Caco-2 (cell line): ENCODE measurements around the gene TMA16. TPM values are rescaled to one million over a fixed set of nuclear protein-coding genes. Genes with fewer than 3 reads are reported as not detected.

Experiments used
- BruUV-seq: library from RNA; stranded (reverse); fragments of 400-500 nt; replicated peaks from 2 replicates; lab custom pipeline; 2021; lab: Mats Ljungman, UMichigan
- CTCF ChIA-PET: fragments of 300-600 bp; sonication (Branson Sonifier 250); formaldehyde crosslinking; loops from one replicate; lab custom pipeline; 2022; ENCODE audit warnings: antibody characterized with exemption; lab: Charles Lee
- POLR2A ChIA-PET: fragments of 300-600 bp; sonication (Branson Sonifier 250); formaldehyde crosslinking; loops from one replicate; lab custom pipeline; 2022; ENCODE audit warnings: antibody characterized with exemption; lab: Charles Lee
- DNase-seq, 2 experiments: peaks; one replicate each; pipeline versions ENCODE4 v3.0.0 to v3.0.0-alpha.2; 2020 to 2022
- H3K27me3 ChIP-seq: replicated peaks from 2 replicates; pipeline ENCODE4 v1.6.0; 2011; ENCODE audit warnings: low read length; ENCODE audit not compliant: control insufficient read depth, insufficient read depth
- H3K36me3 ChIP-seq: 2 replicates; pipeline ENCODE4 v1.5.1; 2011; ENCODE audit warnings: low read length; ENCODE audit not compliant: control insufficient read depth, insufficient read depth
- H3K4me1 ChIP-seq: fragments of 250-450 bp; sonication (Bioruptor Pico); 2 replicates; pipeline ENCODE4 v1.5.1; 2020; ENCODE audit warnings: mild to moderate bottlenecking
- H3K4me3 ChIP-seq: 2 replicates; pipeline ENCODE4 v1.5.1; 2011; ENCODE audit warnings: low read depth, mild to moderate bottlenecking, control low read depth, low read length
- H3K9me3 ChIP-seq: fragments of 250-450 bp; sonication (Bioruptor Pico); 2 replicates; pipeline ENCODE4 v1.5.1; 2020; ENCODE audit warnings: mild to moderate bottlenecking, moderate library complexity
- H3K27ac Mint-ChIP-seq: one replicate; pipeline ENCODE4 v1.8.0; 2022; ENCODE audit warnings: mixed read lengths; ENCODE audit not compliant: unreplicated experiment
- H3K27me3 Mint-ChIP-seq: one replicate; pipeline ENCODE4 v1.8.0; 2022; ENCODE audit warnings: mixed read lengths; ENCODE audit not compliant: insufficient read depth, unreplicated experiment
- H3K36me3 Mint-ChIP-seq: one replicate; pipeline ENCODE4 v1.8.0; 2022; ENCODE audit warnings: mild to moderate bottlenecking, mixed read lengths; ENCODE audit not compliant: insufficient read depth, unreplicated experiment
- H3K4me1 Mint-ChIP-seq: one replicate; pipeline ENCODE4 v1.8.0; 2022; ENCODE audit warnings: low read depth, mixed read lengths; ENCODE audit not compliant: unreplicated experiment
- H3K4me3 Mint-ChIP-seq: one replicate; pipeline ENCODE4 v1.8.0; 2022; ENCODE audit warnings: mild to moderate bottlenecking, moderate library complexity, mixed read lengths; ENCODE audit not compliant: unreplicated experiment
- H3K9me3 Mint-ChIP-seq: one replicate; pipeline ENCODE4 v1.8.0; 2022; ENCODE audit warnings: mixed read lengths; ENCODE audit not compliant: unreplicated experiment
- intact Hi-C: fragments of 100-400 bp; cut with micrococcal nuclease; formaldehyde crosslinking; loops from one replicate; pipeline ENCODE4 v1.10.0; 2022; ENCODE audit not compliant: unreplicated experiment
- total RNA-seq: library from RNA; stranded (reverse); gene quantifications from 2 replicates; pipeline ENCODE4 v1.2.3, GENCODE V29; 2022
- TF ChIP-seq, protein P1 (sequence below), 2 experiments: fragments of 200-600 bp in 1 of 2; IDR thresholded peaks; 1 replicate in 1 of 2; 2 replicates in 1 of 2; pipeline versions ENCODE4 v1.5.1 to v1.8.0; 2011 to 2022; ENCODE audit warnings: antibody characterized with exemption in 1 of 2, control low read depth in 1 of 2, inconsistent platforms in 1 of 2, low read depth in 1 of 2, low read length in 1 of 2, mild to moderate bottlenecking in 1 of 2, moderate library complexity in 1 of 2; ENCODE audit not compliant: insufficient read depth in 1 of 2, severe bottlenecking in 1 of 2, unreplicated experiment in 1 of 2

Gene TMA16
- total RNA-seq, 1 experiment from 2014 or later: 31.1 TPM

DNA sequence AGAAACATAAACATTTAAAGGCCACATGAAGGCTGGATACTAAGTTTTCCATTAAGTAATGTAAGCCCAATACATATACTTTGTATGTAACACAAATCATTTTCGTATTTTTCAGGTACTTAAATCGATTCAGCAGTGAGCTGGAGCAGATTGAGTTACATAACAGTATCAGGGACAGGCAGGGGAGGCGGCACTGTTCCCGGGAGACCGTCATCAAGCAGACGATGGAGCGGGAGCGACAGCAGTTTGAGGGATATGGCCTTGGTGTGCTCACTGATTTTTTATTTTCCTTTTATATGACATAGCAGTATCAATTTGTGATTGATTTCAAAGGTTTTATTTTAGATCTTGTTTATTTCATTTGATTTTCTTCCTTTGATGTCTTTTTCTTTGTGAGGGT, 20.7 kb downstream of the TMA16 start:
- Histone ChIP-seq H3K9me3 (no peaks in the 10 kb centered on the region), H3K4me3 (no peak overlapping the region), H3K27me3 (no peaks in the 10 kb centered on the region), H3K4me1 (no peaks in the 10 kb centered on the region), H3K36me3 (no peaks in the 10 kb centered on the region)
- POLR2A ChIA-PET: no interaction called here
- Mint-ChIP-seq H3K36me3 (peaks cover 45% of the 10 kb centered on the region), H3K9me3 (no peaks in the 10 kb centered on the region), H3K4me3 (no peak overlapping the region), H3K4me1 (no peaks in the 10 kb centered on the region), H3K27ac (no peak overlapping the region), H3K27me3 (no peaks in the 10 kb centered on the region)
- TF ChIP-seq, protein P1, sequence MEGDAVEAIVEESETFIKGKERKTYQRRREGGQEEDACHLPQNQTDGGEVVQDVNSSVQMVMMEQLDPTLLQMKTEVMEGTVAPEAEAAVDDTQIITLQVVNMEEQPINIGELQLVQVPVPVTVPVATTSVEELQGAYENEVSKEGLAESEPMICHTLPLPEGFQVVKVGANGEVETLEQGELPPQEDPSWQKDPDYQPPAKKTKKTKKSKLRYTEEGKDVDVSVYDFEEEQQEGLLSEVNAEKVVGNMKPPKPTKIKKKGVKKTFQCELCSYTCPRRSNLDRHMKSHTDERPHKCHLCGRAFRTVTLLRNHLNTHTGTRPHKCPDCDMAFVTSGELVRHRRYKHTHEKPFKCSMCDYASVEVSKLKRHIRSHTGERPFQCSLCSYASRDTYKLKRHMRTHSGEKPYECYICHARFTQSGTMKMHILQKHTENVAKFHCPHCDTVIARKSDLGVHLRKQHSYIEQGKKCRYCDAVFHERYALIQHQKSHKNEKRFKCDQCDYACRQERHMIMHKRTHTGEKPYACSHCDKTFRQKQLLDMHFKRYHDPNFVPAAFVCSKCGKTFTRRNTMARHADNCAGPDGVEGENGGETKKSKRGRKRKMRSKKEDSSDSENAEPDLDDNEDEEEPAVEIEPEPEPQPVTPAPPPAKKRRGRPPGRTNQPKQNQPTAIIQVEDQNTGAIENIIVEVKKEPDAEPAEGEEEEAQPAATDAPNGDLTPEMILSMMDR (IDR thresholded peaks at IDR 0.05; ENCODE audit: insufficient read depth in 1 of 2, low read depth in 1 of 2, low read length in 1 of 2, severe bottlenecking in 1 of 2, unreplicated experiment in 1 of 2): no peak
- no TSS peak for BruUV-seq
- CTCF ChIA-PET: no interaction called here
- no peak for DNase-seq
- intact Hi-C loops: no loop called here

DNA sequence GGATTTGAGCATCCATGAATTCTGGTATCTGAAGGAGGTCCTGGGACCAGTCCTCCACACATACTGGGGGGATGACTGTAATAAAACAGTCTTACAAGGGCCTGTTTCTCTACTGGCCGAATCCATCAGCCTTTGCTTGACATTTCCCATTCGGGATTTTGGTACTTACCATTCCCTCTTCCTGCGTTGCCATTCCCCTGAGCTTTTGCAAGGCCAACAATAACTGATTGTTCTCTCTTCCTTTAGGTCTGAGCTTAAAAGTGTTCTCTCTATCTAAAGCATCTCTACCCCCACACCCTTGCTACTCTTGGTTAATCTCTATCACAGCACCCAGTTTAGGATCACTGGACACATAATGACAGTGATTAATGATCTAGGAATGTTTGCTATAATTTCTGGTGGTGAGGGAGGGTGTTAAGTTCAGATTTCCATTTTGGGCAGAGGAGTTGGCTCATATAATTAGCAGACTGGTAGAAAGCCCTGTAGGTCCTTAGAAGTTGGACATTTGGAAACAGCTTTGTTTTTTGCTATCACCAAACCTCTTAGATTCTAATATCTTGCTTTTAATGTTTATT, 29.4 kb downstream of the TMA16 start:
- H3K4me1 ChIP-seq: no peaks in the 10 kb centered on the region
- H3K36me3 Mint-ChIP-seq: peaks cover 21% of the 10 kb centered on the region
- H3K4me3 ChIP-seq: no peak overlapping the region
- no peak overlapping the region for H3K4me3 Mint-ChIP-seq
- H3K27ac Mint-ChIP-seq: no peak overlapping the region
- no TSS peak for BruUV-seq
- no peaks in the 10 kb centered on the region; the same call in 1 of the 2 replicates for H3K36me3 ChIP-seq
- H3K9me3 Mint-ChIP-seq: no peaks in the 10 kb centered on the region
- no peaks in the 10 kb centered on the region for H3K27me3 Mint-ChIP-seq
- ChIA-PET POLR2A (no interaction called here), CTCF (no interaction called here)
- no peaks in the 10 kb centered on the region for H3K9me3 ChIP-seq
- no peaks in the 10 kb centered on the region for H3K4me1 Mint-ChIP-seq
- H3K27me3 ChIP-seq: no peaks in the 10 kb centered on the region
- TF ChIP-seq, protein P1 (IDR thresholded peaks at IDR 0.05; ENCODE audit: insufficient read depth in 1 of 2, low read depth in 1 of 2, low read length in 1 of 2, severe bottlenecking in 1 of 2, unreplicated experiment in 1 of 2): no peak
- intact Hi-C loops: no loop called here
- DNase-seq: no peak

DNA sequence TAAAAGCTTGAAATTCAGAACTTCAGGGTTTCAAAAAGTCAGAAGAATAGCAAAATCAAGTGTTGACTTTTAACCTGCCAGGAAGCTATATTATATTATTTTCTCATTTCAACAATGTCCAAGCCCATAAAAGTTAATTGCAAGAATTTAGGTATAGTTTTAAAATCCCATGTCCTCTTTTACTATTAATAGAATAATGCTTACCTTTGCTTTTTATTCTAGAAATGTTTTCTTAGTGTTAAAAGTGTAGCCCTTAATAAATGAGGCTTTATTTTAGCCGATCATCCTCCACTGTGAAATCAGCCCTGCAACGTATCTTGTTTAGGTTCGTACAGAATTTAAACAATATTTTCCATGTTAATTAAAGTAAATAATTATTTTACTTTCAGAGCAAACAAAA, 31.5 kb downstream of the TMA16 start:
- Histone ChIP-seq H3K4me3 (no peak overlapping the region), H3K9me3 (no peaks in the 10 kb centered on the region), H3K4me1 (no peaks in the 10 kb centered on the region), H3K36me3 (no peaks in the 10 kb centered on the region; the same call in 1 of the 2 replicates), H3K27me3 (no peaks in the 10 kb centered on the region)
- BruUV-seq: no TSS peak
- no peak overlapping the region for H3K4me3 Mint-ChIP-seq
- CTCF ChIA-PET: no interaction called here
- intact Hi-C loops: no loop called here
- H3K4me1 Mint-ChIP-seq: no peaks in the 10 kb centered on the region
- TF ChIP-seq, protein P1 (IDR thresholded peaks at IDR 0.05; ENCODE audit: insufficient read depth in 1 of 2, low read depth in 1 of 2, low read length in 1 of 2, severe bottlenecking in 1 of 2, unreplicated experiment in 1 of 2): no peak
- POLR2A ChIA-PET: no interaction called here
- peaks cover 6% of the 10 kb centered on the region for H3K36me3 Mint-ChIP-seq
- no peak overlapping the region for H3K27ac Mint-ChIP-seq
- no peak for DNase-seq
- no peaks in the 10 kb centered on the region for H3K27me3 Mint-ChIP-seq
- H3K9me3 Mint-ChIP-seq: no peaks in the 10 kb centered on the region
